ELR (cell line): ENCODE measurements around the gene PSD2.

Experiments used
- DNase-seq: peaks from one replicate; pipeline ENCODE4 v3.0.0-alpha.2; 2015; ENCODE audit warnings: low read depth

PSD2 gene

DNA sequence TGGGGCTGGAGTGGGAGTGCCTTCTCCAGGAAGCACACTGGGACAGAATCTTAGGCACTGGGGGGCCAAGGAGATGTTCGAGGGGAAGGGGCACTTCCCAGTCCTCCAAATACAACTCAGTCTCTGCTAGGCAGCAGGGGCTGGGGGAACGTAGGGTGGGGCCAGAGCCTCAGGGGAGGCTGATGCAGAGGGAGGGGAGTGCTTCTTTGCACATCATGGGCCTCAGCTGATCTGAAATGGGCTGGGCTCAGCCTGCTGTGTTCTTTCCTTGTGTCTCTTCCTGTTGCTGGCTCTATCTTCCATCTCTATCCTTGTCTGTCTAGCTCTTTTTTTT, 15.6 kb downstream of the PSD2 start:
- no peak for DNase-seq

DNA sequence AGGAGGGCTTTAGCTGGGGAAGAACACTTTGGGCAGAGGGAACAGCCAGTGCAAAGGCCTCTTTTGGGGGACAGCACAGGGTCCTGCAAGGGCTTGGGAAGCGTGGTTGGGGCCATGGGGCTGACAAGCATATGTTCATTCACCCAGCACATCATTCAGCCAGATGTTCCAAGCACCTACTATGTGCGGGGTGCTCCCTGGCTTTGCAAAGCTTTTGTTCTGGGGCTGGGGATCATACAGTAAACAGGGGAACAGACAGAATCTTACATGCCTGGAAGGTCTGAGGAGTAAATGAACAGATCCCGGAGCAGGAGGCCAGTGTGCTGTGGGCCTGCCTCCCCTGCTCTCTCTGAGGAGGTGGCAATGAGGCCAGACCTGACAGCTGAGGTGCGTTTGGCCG, 16.7 kb downstream of the PSD2 start:
- no peak for DNase-seq

GRCh38 chr5:139812836-139813805, 17.5 kb downstream of the PSD2 start:
- no peak for DNase-seq

DNA sequence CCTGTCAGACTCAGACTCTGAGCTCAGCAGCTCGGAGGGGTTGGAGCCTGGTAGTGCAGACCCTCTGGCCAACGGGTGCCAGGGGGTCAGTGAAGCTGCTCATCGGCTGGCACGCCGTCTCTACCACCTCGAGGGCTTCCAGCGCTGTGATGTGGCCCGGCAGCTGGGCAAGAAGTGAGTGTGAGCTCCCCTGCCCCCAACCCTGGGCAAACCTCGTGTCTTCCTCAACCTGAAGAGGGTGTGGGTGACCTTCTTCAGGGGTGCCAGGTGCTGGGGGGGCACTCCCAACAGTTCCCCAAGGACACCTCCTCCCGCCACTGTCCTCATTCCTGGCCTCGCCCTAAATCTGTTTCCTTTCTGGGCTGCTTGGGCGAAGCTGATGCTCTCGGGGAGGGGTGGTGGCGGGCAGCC, 18.6 kb downstream of the PSD2 start:
- DNase-seq = no peak

DNA sequence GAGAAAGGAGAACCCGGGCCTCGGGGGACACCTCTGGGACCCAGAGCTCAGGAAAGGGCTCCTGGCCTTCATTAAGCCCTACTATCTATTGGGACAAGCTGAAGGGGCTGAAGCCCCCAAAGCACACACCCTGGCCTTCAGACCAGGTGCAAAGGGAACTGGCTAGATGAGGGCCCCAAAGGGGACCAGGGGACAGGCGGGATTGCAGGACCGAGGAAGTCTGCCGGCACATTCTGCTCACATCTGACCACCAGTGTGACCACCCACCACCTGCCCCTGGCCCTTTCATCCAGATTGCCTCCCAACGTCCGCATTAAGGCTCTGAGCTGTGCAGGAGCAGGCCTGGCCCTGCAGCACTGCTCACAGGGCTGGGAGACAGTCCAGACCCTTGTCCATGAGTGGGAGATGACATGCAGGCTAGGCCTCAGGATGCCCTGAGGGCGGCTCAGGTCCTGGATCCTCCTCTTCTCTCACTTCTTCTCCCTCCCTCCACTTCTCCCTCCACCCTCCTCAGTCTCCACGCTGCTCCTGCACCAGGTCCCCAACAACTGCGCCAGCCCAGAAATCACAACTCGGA, 19.2 kb downstream of the PSD2 start:
- DNase-seq = no peak

DNA sequence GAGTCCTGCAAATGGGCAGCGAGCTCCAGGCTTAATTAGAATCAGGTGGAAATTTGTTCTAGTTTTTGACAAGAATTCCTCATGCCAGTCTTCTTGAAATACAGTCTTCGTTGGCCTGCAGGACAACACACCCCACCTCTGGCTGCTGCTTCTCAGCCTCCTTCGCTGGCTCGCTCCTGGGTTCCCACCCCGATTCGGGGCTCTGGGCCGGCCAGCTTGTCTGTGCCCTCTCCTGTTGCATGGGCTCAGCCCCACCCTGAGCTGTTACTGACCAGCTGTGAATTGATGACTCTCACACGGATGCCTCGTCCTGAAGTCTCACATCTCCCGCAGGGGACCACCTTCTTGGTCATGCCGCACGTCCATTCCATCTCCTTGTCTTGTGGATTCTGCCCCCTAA, 21.0 kb downstream of the PSD2 start:
- no peak for DNase-seq

GRCh38 chr5:139817362-139817761, 21.8 kb downstream of the PSD2 start:
- no peak for DNase-seq

- DNase-seq = no peak
Measured at GRCh38 chr5:139817970-139818369, 22.4 kb downstream of the PSD2 start.

DNA sequence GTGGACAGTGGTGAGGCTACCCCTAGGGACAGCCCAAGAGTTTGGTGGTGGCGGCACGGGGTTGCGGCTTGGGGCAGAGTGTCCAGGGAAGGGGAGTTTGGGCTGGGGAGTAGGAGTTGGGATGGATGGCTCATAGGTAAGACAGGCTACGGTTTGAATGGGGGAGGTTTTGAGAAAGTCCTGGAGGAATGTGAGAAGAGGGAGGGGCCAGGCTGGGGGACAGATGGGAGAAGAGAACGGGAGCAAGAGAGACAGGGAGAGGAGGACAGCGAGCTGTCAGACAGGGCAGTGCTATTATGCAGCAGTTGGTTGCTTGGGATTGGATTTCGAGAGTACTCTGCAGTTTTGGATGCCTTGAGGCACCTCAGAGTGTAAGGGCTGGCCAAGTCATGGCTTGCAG, 24.5 kb downstream of the PSD2 start:
- no peak for DNase-seq

DNA sequence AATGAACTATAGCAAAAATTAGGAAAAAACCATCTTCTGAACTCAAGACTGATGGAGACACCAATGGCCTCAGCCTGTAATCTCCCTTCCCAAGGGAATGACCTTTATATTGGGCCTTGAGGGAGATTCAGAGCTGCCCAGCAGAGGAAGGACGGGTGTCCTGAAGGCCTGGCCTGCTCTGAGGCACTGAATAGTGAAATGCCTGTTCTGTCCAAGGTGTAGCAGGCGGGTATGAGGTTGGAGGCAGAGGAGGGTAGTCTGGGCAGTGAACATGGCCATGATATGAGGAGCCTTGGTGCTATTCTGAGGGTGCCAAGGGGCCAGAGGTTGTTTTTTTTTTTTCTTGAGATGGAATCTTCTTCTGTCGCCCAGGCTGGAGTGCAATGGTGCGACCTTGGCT, 25.0 kb downstream of the PSD2 start:
- DNase-seq = no peak

DNA sequence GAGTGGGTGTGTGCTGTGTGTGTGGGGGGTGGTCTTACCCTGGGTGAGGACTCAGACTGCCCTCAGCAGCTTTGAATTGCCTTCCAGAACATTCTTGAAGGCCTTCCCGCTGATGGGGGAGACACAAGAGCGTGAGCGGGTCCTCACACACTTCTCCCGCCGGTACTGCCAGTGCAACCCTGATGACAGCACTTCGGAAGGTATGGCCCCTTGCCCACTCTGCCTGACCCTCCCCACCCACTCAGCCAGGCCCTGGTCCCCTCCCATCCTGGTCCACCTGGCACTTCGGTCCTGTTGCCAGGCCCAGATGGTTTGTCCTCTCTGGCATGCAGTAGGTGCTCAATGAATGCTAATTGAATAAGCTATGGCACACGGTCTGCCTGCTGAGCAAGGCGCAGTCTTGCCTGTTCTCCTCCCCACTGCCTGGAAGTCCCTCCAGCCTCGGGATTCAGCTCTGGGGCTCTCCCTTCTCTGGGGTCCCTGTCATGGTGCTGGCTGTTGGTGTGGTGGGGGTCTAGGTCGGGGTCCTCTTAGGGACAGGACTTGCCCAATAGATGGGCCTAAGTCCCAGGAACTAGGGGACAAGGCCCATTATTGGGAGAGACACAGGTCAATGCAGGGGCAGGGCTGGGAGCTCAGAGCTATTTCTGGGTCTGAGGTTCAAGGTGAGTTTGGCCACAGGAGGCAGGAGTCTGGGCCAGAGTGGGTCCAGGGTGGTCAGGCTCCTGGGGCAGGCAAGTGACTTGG, 26.4 kb downstream of the PSD2 start:
- DNase-seq = no peak

DNA sequence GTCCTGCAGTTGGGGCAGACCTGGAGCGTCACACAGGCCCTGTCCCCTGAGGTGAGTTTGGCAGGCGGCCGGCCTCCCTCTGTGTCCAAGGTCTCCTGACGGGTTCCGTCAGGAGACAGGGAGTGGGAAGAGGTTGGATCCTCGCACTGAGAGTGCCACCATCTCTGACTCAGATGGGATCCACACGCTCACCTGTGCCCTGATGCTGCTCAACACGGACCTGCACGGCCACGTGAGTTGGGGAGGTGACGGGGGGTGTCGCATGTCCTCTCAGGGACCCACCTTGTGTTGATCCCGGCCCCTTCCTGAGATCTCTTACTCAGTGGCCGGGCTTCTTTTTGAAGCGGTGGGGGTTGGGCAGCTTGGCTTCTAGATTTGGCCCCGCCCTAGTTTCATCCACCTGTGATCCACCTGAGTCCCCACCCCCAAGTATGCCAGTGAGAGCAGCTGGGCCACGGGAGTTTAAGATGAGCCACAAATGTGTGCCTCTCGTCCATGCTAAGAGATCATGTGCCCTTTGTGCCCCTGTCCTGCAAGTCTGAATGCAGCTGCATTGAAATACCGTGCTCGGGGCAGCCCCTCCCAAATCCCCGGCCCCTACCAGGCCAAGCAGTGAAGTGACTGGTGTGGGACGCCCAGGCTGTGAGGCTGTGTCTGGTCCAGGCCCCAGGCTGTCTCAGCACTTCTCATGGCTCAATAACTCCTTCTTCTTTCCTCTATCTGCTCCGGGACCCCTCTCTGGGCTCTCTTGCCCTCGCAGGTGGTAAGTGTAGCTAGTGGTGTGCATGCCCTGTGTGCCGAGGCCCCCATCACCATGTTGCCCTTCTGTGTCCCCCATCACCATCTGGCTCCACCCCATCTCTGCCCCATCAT, 27.2 kb downstream of the PSD2 start:
- DNase-seq = no peak

GRCh38 chr5:139823757-139824355, 28.2 kb downstream of the PSD2 start:
- no peak for DNase-seq

- DNase-seq = no peak
Measured at GRCh38 chr5:139825690-139826089, 30.1 kb downstream of the PSD2 start.

DNA sequence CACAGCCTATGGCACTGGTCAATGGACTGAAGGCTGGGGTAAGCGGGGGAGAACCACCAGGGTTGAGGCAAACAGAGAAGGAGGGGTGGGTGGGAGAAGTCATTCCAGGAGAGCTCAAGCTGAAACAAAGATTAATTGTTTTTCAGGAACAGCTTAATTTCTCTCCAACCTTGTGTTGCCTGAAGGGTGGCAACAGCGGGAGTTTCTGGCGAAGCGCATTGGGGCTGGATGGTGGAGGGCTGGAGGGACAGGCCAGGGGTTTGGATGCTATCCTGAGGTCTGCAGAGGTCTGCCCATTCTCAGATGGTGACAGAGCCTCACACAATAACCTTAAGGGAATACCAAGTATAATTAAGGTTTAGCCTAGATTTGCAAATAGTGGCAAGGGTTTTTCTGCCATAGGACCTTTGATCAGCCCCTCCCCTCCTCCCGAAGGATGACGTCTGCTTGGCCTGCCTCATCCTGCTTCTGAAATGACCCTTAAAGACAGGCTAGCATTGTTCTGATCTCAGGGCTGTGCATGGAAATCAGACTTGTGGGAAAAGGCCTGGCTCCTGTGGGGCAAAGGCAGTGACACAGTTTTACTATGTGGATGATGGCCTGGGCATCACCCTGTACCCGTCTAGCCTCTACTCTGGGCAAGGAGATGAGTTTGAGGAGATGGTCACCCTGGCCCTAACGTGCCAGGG, 32.7 kb downstream of the PSD2 start:
- DNase-seq = no peak

DNA sequence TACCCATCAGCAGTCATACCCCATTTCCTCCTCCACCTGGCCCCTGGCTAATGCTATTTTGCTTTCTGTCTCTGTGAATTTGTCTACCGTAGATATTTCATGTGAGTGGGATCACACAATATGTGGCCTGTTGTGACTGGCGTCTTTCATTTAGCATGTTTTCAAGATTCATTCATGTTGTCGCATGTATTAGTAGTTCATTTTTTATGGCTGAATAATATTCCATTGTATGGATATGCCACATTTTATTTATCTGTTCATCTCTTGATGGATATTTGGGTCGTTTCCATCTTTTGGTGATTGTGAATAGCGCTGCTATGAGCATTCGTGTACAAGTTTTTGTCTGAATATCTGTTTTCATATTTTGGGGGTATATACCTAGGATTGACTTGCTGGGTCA, 33.9 kb downstream of the PSD2 start:
- no peak for DNase-seq

DNA sequence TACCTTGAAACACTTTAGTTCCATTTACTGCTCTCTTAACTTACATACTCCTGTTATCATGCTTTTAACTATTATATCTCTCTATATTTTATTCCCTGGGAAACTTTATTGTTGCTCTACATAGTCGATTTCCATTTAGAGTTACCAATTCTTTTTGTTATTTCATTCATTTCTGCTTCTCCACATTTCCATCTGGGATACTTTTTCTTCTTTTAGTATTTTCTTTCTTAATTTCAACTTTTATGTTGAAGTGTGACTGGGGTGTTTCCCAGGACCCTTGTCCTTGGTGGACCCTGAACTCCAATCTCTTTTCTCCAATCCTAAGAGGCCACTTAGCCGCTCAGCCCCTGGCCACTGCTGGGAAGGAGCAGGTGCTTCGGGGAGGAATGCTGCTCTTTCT, 36.0 kb downstream of the PSD2 start:
- no peak for DNase-seq

DNA sequence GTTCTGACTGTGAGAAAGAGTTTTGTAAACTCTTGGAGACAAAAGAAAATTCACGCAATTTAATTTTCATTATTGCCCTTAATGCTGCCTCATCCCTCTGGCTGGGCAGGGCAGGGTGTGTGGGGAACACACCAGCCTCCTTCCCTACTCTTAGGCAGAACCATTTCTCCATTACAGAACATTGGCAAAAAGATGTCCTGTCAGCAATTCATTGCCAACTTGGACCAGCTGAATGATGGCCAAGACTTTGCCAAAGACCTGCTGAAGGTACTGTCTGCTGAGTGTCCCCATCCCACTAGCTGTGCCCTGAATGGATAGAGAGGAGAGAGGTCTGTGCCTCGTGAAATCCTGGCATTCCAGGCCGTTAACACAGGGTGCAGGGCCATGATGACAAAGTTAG, 37.9 kb downstream of the PSD2 start:
- DNase-seq = no peak

DNA sequence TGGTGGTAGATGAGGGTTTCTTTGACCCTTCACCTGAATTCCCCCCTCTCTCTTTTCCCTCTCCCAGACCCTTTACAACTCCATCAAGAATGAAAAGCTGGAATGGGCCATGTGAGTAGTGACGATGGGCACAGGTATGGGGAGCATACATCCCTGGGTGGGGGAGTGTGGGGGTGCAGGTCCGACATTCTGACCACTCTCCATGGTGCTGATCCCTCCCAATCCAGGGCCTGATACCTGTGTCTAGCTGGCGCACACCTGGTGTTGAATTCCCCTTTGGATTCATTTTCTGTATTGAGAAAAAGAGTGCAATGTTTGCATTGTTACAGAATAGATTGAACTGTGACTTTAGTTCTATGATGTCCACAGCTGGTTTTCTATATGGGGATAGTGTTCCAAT, 40.0 kb downstream of the PSD2 start:
- no peak for DNase-seq

DNA sequence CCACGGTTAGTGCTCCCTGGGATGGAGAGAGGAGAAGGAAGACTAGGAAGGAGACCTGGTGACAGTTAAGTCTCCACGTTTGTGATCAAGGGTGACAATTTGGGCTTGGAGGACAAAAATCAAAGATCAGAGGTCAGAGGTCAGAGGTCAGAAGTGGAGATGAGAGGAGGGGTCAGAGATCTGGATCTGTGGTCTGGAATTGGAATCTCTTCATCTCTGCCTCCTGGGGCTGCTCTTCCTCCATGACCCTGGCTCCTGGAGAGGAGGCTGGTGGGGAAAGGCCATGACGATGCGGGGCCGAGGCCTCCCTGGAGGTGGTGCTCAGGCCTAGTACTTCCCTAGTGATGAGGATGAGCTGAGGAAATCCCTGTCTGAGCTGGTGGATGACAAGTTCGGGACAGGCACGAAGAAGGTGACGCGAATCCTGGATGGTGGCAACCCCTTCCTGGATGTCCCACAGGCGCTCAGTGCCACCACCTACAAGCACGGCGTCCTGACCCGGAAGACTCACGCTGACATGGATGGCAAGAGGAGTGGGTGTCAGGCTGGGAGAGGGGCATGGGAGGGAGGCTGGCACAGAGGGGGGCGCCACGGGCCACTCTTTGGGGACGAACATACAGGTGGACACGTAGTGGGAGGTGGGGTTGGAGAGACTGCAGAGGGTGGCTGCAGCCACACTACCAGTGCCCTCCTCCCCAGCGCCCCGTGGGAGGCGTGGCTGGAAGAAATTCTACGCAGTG, 41.0 kb downstream of the PSD2 start:
- DNase-seq = no peak
